Osteocyte (in vitro differentiated cells): ENCODE results near the gene NAB2. TPM values are rescaled to one million over a fixed set of nuclear protein-coding genes. Genes with fewer than 3 reads are reported as not detected.
"Not testable (repeated sequence)": the region's sequence is repeated elsewhere in the genome, so short reads cannot be mapped to it uniquely, and the experiment has no call there.

Experiments used
- DNase-seq: peaks from one replicate; pipeline ENCODE4 v3.0.0; 2021; ENCODE audit warnings: mixed read lengths; ENCODE audit not compliant: unreplicated experiment; ENCODE audit errors: extremely low spot score
- H3K27ac Mint-ChIP-seq: one replicate; pipeline ENCODE4 v1.8.0; 2021; ENCODE audit warnings: mild to moderate bottlenecking, mixed read lengths; ENCODE audit not compliant: unreplicated experiment
- H3K27me3 Mint-ChIP-seq: one replicate; pipeline ENCODE4 v1.8.0; 2021; ENCODE audit warnings: mixed read lengths; ENCODE audit not compliant: unreplicated experiment
- H3K36me3 Mint-ChIP-seq: one replicate; pipeline ENCODE4 v1.8.0; 2021; ENCODE audit warnings: mixed read lengths; ENCODE audit not compliant: unreplicated experiment
- H3K4me1 Mint-ChIP-seq: one replicate; pipeline ENCODE4 v1.8.0; 2021; ENCODE audit warnings: mixed read lengths; ENCODE audit not compliant: unreplicated experiment
- H3K4me3 Mint-ChIP-seq: one replicate; pipeline ENCODE4 v1.8.0; 2021; ENCODE audit warnings: mild to moderate bottlenecking, moderate library complexity, mixed read lengths; ENCODE audit not compliant: unreplicated experiment
- H3K9me3 Mint-ChIP-seq: one replicate; pipeline ENCODE4 v1.8.0; 2021; ENCODE audit warnings: mixed read lengths; ENCODE audit not compliant: unreplicated experiment
- CTCF ChIP-seq: fragments of 200-600 bp; sonication (generic); IDR thresholded peaks from 2 replicates; pipeline ENCODE4 v1.5.0; 2021; ENCODE audit warnings: antibody characterized with exemption, mild to moderate bottlenecking, moderate library complexity
- total RNA-seq: library from RNA; stranded (reverse); gene quantifications from 2 replicates; pipeline ENCODE4 v1.2.1, GENCODE V29; 2021

The NAB2 gene
- total RNA-seq, 1 donor from 2014 or later = 42.8 TPM

DNA sequence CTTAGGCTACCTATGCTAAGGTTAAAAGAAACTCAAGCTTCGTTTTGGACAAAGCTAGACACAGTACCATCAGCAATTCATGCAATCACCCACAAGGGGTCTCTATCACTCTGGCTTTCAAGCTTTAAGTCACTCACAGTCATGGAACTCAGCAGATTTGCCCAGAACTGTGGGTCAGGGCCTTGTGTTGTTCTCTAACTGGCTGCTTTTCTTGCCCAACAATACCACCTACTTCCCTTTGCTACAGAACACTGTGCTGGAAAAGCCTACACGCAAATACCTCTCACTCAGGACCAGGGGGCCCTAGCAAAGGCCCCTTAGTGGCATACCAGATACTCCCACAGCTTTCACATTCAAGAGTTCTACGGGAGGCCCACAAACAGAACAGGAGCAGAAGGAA lies 19.4 kb upstream of the NAB2 start:
- Mint-ChIP-seq H3K9me3 (no peaks in the 10 kb centered on the region), H3K36me3 (peaks cover 8% of the 10 kb centered on the region)

DNA sequence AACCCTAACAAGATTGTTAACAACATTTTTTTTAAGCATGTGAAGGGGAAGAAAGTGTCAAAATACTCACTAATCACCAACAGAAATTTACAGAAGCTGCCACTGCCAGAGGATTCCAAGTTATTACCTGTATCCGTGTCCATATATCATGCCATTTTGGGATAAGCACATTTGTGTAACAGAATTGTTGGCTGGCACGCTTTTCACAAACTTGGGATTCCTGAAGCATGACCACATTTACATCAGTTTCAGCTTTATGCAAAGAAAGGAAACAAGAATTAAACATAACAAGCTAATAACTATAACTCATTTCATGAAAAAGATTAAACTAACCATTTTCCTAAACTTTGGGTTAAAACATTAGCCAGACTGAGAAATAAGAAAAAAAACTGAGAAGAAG lies 16.3 kb upstream of the NAB2 start:
- no peaks in the 10 kb centered on the region for H3K9me3 Mint-ChIP-seq
- H3K27me3 Mint-ChIP-seq = no peaks in the 10 kb centered on the region
- H3K4me3 Mint-ChIP-seq = no peak overlapping the region
- DNase-seq = no peak
- no peak for TF ChIP-seq CTCF
- peaks cover 13% of the 10 kb centered on the region for H3K4me1 Mint-ChIP-seq
- H3K27ac Mint-ChIP-seq = peak overlapping the region; percentile 9
- peaks cover 8% of the 10 kb centered on the region for H3K36me3 Mint-ChIP-seq

More for the DNA sequence above, 19.4 kb upstream of the NAB2 start:
- no peak for DNase-seq
- TF ChIP-seq CTCF = peak; percentile 90
- no peaks in the 10 kb centered on the region for H3K27me3 Mint-ChIP-seq
- H3K4me3 Mint-ChIP-seq = no peak overlapping the region
- peak overlapping the region; percentile 90 for H3K27ac Mint-ChIP-seq
- H3K4me1 Mint-ChIP-seq = peaks cover 7% of the 10 kb centered on the region

GRCh38 chr12:57073566-57074450 lies 15.1 kb upstream of the NAB2 start:
- H3K4me3 Mint-ChIP-seq, DNase-seq, H3K36me3 Mint-ChIP-seq, H3K9me3 Mint-ChIP-seq, H3K27me3 Mint-ChIP-seq, H3K27ac Mint-ChIP-seq: not testable (repeated sequence)
- peaks cover 21% of the 10 kb centered on the region for H3K4me1 Mint-ChIP-seq

- no peaks in the 10 kb centered on the region for H3K9me3 Mint-ChIP-seq
- H3K4me1 Mint-ChIP-seq = peaks cover 25% of the 10 kb centered on the region
- DNase-seq = peak; percentile 99
- no peaks in the 10 kb centered on the region for H3K27me3 Mint-ChIP-seq
- TF ChIP-seq CTCF = no peak
- peak within 1 kb of the TSS; percentile 97 for H3K4me3 Mint-ChIP-seq
- peak within 1 kb of the TSS; percentile 96 for H3K27ac Mint-ChIP-seq
- H3K36me3 Mint-ChIP-seq = no peaks in the 10 kb centered on the region
Measured at GRCh38 chr12:57078519-57079404, 10.2 kb upstream of the NAB2 start, which contains the start of gene NEMP1. NEMP1 (minus strand) TSS chr12:57078791; CDS start chr12:57078745, 46 bp downstream.

DNA sequence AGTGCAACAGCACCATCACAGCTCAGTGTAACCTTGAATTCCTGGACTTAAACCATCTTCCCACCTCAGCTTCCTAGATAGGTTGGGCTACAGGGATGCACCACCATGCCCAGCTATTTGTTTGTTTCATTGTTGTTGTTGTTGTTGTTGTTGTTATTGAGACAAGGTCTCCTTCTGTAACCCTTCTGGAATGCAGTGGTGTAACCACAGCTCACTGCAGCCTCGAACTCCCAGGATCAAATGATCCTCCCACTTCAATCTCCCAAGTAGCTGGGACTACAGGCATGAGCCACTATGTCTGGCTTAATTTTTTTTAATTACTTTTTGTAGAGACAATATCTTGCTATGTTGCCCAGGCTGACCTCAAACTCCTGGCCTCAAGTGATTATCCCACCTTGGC lies 9.1 kb upstream of the NAB2 start:
- Mint-ChIP-seq H3K36me3 (no peaks in the 10 kb centered on the region), H3K27ac (peak overlapping the region; percentile 96), H3K4me3 (no peak overlapping the region), H3K27me3 (no peaks in the 10 kb centered on the region), H3K9me3 (no peaks in the 10 kb centered on the region), H3K4me1 (peaks cover 25% of the 10 kb centered on the region)
- TF ChIP-seq CTCF = no peak
- DNase-seq = no peak
